A673 (cell line): ENCODE measurements around the gene UBXN10.

Experiments used
- CTCF ChIP-seq: fragments of 300-800, 200-600 bp; sonication (generic); conservative IDR thresholded peaks from 2 replicates; pipeline ENCODE4 v1.5.1; 2017; ENCODE audit warnings: low read depth, mild to moderate bottlenecking, antibody characterized with exemption, low read length, moderate library complexity, mixed read lengths
- EZH2 ChIP-seq: fragments of 200-600 bp; sonication (generic); IDR thresholded peaks from 2 replicates; pipeline ENCODE4 v1.6.1; 2017; ENCODE audit warnings: borderline replicate concordance, low read depth, mild to moderate bottlenecking, mixed read lengths, antibody characterized with exemption, low read length; ENCODE audit not compliant: poor library complexity, severe bottlenecking

GRCh38 chr1:20158358-20159070 lies 27.4 kb upstream of the UBXN10 start:
- TF ChIP-seq EZH2, result no peak
- no peak for TF ChIP-seq CTCF
